ENCODE data around the gene PRODH2.

Gene PRODH2

DNA sequence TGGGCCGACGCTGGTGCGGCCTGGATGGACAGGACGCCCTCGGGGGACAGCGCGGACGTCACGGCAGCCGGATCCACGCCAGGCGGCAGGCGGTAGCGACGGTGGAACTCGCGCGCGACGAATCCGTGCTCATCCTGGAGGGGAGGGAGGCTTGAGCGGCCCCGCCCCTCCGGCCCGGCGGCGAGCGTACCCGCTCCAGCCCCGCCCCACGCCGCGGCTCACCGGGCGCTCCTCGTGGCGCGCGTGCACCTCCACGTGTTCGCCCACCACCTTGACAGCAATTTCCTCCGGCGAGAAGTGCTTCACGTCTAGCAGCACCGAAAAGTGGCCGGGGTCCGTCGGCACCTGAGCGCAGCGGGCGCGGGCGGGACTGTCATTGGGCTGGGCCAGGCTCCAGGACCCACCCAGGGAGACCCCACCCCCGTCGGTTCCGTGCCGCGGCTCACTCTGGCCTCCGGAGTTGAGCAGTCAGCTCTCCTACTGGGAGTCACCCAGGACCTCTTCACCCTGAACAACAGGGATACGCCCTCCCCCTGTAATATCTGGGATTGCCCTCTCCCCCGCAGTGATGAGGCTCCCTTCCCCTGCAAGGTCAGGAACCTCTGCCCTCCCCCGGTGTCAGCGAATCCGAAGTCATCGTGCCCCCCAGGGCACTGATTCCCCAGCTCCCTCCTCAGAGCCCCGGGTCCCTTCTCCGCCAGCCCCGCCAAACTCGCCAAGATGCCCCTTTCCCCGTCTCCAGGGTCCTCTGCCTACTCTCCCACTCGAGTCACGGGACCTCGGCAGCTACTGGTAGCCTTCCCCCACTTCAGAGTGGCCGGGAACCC, 56.9 kb downstream of the PRODH2 start:
- DNase-seq, result no peak

DNA sequence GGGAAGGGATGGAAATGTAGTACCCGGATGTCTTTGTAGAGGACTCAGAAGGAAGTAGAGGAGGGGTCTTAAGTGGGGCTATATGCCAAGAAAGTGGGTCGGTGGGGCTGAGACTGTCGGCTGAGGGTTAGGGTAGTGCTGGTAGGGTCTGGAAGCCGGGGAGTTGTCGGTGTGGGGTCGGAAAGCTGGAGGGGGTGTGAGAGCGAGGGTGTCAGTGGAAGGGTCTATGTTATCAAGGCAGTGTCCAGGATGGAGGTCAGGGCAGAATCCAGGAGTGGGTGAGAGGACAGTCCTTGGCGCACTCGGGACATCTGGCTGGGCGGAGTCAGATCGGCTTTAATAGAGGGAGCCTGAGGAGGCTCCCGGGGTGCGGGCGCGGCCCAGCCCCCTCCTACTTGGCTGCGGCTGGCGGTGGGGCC, 57.5 kb downstream of the PRODH2 start:
- no peak for DNase-seq

DNA sequence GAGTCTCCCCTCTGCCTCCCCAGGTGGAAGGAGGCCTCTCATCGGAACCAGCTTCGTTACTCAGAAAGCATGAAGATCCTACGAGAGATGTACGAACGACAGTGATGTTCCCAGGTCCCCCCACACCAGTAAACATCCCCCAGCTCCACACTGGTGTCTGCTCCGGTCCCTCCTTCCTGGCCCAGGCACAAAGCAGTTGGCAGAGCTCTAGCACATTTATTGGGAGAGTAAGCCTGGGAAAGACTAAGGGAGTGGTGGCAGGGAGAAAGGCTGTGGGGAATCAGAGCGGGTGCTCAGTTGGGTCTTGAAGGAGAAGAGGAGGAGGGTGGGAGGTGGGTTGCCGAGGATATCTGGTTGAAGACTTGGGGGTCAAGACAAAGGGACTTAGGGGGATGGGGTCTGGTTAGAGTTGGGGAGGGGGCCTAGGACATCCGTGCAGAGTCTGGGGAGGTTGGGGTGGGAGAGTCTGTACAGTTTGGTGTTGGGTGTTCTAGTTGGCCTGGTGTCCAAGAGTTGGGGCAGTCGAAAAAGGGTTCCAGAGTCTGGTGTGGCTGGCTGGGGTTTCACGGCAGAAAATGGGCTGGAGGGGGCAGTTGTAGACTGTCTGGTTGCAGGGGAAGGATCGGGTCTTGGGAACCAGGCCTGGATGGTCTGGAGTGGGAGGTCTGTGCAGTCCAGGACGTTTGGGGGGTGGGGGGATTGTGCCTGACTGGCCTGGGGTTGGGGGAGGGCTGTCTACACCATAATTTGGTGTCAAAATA, 58.1 kb downstream of the PRODH2 start:
- DNase-seq, result no peak

DNA sequence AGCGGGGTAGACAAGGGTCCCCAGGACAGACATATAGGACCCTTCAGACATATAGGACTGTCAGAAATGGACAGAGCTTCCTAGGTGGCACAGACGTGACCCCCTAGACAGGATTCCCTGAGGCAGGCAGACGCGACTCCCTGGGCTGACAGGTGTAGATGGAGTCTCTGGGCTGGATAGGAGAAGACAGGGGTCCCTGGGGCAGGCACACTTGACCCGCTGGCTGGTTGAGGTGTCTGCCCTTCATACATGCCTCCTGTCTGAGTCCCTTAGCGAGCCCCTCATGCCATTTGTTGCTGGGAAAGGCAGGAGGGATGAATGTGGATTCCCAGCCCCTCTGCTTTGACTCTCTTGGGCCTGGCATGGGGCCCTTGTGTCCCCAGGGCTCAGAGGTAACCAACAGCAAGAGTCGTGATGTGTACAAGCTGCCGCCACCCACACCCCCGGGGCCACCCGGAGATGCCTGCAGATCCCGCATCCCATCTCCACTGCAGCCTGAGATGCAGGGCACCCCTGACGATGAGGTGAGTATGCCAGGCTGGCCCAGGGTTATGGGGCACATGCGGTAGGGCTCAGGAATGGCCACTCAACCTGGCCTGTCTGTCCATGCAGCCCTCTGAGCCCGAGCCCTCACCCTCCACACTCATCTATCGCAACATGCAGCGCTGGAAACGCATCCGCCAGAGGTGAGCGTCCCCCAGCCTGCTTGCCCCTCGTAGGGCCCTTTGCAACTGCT, 58.8 kb downstream of the PRODH2 start:
- no peak for DNase-seq

DNA sequence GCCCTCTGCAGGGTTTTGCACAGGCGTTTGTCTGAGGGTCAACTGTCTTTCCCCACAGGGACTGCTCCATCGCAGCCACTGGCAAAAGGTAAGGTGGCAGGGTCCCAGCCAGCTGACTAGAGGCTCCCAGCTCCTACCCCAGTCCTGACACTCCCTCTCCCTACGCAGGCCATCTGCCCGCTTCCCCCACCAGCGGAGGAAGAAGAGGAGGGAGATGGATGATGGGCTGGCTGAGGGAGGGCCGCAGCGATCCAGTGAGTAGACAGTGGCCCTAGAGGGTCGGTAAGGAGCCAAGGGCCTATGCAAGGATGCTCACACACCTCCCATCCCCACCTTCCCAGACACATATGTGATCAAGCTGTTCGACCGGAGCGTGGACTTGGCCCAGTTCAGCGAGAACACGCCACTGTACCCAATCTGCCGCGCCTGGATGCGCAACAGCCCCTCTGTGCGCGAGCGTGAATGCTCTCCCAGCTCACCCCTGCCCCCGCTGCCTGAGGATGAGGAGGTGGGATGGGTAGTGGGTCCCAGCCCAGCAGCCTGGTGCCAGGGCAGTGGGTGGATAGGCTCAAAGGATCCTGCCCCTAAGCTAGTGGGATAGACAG, 59.8 kb downstream of the PRODH2 start:
- no peak for DNase-seq

DNA sequence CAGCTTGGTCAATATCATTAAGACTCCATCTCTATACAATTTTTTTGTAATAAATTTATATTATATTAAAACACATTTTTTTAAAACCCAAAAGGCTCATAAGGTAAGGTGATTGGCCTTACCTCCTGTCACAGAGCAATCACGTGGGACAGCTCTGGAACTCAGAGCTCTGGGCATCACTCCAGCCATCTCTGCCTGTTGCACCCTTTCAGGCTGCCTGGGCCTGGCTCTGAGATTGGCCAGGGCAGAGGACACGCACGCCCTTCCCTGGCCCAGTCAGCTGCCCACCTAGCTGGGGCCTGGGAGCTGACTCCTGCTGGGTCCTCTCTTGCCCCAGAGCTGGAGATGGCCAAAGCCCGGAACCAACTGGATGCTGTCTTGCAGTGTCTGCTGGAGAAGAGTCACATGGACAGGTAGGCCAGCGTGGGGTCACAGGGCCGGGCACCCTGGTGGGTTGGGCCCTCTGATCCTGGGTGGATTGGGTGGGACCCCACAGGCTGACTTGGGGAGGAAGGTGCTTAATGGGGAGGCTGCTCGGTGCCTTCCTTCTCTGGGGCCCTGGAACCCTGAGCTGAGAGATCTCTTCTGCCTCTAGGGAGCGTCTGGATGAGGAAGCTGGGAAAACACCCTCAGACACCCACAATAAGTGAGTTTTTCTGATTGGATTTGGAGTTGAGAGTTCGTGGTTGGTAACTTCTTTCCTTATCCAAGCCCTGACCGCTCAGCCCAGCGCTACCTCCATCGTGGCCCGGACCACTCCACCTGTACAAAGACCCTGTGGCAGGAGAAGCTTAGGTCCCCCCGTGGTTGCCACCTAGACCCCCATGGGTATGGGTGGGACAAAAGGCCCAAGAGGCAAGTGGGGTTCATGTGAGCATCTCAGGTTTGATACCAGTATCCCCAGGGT, 60.6 kb downstream of the PRODH2 start:
- DNase-seq, result no peak

DNA sequence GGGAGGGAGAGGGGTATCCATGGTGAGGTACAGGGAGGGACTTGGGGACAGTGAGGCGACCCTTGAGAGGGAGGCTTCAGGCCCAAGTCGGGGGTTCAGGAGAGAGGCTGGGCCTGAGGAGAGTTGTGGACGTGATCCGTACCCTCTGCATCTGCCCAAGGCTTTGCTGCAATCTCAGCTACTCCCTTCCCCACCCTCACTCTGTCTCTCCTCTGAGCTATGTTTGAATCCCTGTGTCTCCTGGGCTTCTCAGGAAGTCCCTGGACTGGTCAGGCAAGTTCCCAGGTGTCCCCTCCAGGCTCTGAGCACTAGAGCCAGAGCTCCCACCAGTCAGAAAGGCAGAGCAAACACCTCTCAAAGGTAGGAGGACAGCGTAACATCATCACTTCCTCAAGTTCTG, 62.5 kb downstream of the PRODH2 start:
- no peak for DNase-seq
